Measurements from ENCODE around the gene INPP5J. TPM values are rescaled to one million over a fixed set of nuclear protein-coding genes. Genes with fewer than 3 reads are reported as not detected.

The INPP5J gene
- total RNA-seq, 2 donors from 2014 or later, result 13.3 to 26.4 TPM

DNA sequence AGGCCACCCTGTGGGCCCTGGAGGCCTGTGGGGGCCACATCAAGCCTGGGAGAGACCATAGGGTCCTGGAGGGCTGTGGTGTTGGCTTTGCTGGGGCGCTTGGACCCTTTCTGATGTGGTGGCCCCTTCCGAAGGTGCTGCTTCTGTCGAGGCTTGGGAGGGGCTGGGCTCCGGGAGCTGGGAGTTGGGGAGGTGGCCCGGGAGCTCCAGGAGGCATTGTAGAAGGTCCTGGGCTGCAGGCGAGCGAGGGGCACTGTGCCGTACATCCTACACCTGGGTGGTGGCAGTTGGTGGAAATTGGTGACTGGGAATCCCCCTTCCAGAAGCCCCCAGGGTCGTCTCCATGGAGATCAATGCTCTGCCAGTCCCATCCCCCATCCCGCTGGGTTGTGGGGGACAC, 15.0 kb downstream of the INPP5J start:
- intact Hi-C loops (cut with DNase I), result no loop called here
- no peak for ATAC-seq
- DNase-seq, result no peak

DNA sequence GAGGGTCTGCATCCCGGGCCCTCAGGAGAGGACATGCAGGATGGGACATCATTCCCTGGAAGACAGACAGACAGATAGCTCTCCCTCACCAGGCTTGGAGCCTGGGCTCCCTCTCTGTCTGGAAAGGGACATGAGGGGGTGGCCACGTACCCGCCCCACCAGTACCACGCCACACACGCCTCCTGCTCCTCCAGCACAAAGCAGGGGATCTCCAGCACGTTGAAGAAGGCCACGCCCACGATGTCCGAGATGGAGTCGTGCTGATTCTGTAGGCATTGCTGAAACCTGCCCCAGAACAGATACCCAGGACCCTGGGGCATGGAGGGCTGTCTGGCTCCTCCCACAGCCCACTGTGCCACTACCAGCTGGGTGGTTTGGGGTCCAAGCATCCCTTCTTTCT, 15.4 kb downstream of the INPP5J start:
- no peak for DNase-seq
- no peak for ATAC-seq
- intact Hi-C loops (cut with DNase I), result no loop called here

DNA sequence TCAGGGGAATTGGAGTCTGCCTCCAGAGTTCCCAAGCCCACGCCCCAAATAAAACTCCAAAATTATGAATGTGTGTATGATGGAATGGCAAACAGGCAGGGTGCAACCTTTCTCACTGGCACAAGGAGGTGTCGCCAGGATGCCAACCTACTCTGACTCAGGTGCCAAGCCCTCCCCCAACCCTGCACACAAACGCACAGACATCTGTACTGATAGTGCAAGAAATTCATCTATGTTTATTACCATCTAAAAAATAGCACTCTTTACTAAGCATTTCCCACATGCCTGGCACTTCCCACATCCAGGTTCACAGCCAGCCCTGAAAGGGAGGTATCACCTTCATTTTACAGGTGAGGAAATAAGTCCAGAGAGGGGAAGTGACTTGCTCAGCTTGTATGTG, 16.3 kb downstream of the INPP5J start:
- no peak for DNase-seq
- no peak for ATAC-seq
- intact Hi-C loops (cut with DNase I), result no loop called here

DNA sequence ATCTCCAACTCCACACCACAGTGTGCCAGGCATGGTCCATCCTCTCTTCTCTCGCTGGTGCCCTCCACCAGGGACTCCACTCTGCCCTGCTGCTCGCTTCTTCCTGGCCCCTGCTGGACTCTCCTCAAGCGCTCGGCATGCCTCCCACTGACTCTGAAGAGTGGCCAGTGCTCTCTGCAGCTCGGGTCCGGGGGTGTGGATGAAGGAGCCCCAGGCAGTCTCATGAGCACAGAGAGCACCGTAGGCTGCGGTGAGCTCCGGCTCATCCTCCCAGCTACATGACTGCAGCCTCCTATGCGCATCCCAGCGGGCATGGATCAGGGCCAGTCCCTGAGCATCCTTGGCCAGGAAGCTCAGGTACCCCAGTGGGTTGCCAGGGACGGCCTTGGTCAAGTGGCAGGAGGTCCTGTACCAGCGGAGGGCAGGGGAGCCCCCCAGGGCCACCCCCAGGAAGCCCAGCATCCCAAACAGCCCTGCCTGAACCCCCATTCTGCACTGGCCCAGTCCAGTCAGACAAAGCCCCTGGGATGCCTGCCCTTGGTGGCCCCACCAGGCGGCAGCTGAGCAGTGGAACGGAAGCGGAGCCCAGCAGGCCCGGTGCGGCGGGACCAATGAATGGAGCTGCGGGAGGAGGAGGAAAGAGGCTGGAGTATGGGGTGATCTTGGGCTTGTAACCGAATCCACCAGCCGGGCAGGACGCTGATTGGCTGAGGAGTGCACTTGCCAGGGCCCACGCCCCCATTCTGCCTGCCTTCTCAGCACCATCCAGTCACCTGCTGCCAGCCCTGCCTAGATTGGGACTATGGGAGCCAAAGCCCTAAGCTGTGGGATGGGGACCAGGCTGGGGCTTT, 17.3 kb downstream of the INPP5J start, which contains the start of gene PLA2G3:
Gene PLA2G3, minus strand, starts transcription at position 643 of the 851 bp plus-strand sequence. Its CDS starts 154 bp downstream, at position 489.
- intact Hi-C loops (cut with DNase I), result no loop called here
- DNase-seq (no peak), ATAC-seq (peak in 1 of 2 donors; percentile 20)

DNA sequence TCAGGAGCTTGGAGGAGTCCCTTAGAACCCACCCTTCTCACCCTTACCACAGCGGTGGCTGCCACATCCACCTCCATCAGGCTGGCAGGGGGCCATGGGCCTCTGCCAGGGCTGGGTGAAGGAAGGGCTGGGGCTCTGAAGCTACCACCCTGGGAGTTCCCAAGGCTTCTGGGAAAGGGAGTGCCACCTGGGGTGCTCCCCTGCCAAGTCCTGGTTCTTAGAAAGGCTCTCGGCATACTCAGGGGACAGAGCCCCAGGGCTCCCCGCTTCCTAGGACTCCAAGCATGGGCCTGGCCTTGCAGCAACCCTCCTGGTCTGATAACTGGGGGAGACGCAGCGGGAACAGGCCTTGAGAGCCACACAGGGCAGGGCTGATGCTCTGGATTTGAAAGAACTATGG, 18.0 kb downstream of the INPP5J start:
- intact Hi-C loops (cut with DNase I), result no loop called here
- no peak for DNase-seq
- ATAC-seq, result no peak

DNA sequence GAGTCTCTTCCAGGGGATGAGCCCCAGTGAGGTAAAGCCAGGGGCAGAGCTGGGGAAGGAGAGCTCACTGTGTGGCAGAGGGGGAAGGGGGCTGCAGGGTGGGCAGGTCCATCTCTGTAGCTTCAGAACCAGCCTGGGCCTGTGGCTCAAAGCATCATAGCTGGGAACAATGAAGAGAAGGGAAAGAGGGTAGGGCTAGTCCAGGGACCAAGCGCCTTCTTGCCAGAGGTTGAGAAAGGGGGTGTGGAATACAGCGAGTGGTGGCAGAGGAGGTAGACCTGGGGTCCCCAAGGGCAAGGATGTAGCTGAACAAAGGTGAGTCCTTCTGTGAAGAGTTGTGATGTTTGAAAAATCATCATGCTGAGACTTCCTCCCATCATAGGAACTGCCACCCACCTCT, 18.8 kb downstream of the INPP5J start:
- no peak for DNase-seq
- ATAC-seq, result no peak
- intact Hi-C loops (cut with DNase I), result no loop called here

DNA sequence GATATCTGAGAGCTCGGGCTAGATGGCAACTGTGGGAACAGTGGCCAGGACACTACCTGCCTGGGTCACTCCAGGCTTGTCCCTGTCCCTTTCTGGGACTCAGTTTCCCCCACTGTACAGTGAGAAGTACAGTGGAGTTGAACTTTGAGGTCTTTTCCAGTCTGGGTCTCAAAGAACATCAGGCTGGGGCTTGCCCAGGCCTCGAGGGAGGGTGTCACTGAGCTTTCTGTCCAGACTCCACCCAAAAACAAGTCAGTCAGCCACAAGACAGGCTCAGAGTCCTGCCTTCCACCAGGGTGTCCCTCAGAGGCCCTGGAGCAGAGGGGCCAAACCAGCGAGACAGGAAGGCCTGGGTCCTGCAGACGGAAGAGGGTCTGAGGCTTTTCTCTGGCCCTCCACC, 19.5 kb downstream of the INPP5J start:
- intact Hi-C loops (cut with DNase I), result no loop called here

DNA sequence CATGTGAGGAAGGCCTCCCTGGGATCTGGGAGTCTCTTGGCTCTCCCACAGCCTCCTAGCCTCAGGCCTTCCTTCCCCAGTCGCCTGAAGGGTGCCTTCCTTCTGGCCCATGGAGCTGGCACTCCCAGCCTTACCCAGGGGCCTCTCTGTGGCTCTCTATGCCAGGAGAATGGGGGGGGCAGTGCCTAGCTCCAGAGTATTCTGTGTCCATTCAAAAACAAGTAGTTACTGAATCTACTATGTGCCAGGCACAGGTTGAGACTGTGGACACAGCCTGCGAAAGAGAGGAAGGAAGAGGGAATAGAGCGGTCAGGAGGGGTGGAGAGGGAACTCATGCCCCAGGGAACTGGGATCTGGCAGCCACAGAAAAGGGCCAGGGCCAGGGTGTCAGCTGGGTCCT, 20.3 kb downstream of the INPP5J start:
- DNase-seq, result no peak
- intact Hi-C loops (cut with DNase I), result no loop called here
- ATAC-seq, result peak; percentile 15 to 42

More for the DNA sequence above, 19.5 kb downstream of the INPP5J start:
- ATAC-seq (no peak), DNase-seq (no peak)

DNA sequence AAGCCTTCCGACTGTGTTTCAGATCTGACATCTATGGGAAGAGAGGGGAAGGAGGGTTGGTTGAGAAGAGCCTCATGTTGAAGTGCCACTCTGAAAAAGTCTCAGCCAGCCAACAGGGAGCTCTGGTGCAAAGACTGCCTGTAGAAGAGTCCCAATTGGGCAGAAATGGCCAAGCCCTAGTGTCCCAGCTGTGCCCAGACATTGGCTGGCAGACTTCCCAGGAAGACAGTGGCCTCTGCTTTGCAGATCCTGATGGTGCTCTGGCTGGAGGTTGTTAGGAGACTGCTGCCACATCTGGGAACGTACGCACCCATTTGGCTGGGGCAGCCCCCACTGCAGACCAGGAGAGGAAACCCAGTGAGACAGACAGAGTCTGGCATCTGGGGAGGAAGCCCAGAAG, 20.8 kb downstream of the INPP5J start:
- intact Hi-C loops (cut with DNase I), result no loop called here
- ATAC-seq, result peak; percentile 52 to 83
- no peak for DNase-seq

DNA sequence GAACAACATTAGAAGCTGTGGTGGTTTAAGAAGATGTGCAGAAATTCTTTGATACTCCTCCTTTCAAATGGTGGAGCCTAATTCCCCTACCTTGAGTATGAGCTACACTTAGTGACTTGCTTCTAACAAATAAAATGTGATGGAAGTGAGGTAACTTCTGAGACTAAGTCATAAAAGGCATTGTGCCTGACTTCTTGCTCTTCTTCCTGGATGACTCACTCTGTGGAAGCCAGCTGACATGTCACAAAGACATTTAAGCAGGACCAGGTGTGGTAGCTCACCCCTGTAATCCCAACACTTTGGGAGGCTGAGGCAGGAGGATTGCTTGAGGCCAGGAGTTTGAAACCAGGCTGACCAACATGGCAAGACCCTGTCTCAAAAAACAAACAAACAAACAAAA, 21.5 kb downstream of the INPP5J start:
- ATAC-seq (no peak), DNase-seq (no peak)
- intact Hi-C loops (cut with DNase I), result no loop called here

DNA sequence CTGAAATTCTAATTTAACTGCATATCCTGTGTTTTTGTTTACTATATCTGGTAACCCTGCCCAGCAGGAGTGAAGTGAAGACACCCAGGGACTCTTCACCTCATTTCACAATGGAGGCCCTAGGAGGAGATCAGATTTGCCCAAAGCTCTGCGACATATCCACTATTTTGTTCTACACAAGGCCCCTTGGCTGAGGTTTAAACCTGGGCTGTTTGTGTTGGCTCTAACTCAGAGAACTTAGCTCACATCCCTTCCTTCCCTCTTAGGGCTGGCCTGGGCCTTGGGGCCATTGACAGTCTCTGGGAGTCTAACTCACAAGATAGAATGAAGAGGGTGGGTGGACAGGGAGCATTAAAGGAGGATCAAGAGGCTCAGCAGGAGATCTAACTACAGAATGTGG, 25.7 kb downstream of the INPP5J start:
- intact Hi-C loops (cut with DNase I), result loop anchor here (1.0 to 5.0 kb wide), 4 partner anchors 41 to 200 kb away; partner anchors contain the start of gene SELENOM (in 2 of the 2)
- DNase-seq, result no peak

DNA sequence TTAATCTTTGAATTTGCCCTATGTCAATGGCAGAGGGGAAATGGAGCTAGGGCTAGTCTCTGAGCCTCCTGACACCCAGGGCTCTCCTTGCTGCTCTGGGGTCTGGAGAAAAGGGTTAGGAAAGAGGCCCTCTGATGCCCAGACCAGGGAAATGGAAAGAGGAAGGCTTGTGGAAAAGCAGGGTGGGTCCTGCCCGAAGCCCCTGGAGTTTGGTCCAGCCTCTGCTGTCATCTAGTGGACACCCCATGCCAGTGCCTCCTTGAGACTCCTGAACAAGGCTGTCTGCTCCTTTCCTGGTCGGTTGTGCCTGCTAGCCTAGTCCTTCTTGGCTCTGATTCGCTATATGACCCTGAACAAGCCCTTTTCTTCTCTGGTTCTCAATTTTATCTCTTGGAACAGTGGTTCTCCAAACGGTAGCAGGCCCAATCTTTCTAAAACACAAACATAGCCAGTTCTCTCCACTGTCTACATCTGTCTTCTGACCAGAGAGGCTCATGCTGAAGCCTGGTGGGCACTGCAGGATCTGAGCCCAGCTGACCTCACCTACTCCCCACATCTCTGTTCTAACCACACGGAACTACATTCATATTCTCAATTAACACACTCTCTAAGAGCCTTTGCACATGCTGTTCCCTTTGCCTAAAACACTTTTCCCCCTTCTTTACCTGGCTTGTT, 26.3 kb downstream of the INPP5J start:
- peak; percentile 82 for DNase-seq
- intact Hi-C loops (cut with DNase I), result loop anchor here (1.0 to 5.0 kb wide), 4 partner anchors 42 to 200 kb away; partner anchors contain the start of gene SELENOM (in 2 of the 2)
- peak; percentile 97 for ATAC-seq

More for the DNA sequence above, 25.7 kb downstream of the INPP5J start:
- ATAC-seq, result peak; percentile 70 to 77

DNA sequence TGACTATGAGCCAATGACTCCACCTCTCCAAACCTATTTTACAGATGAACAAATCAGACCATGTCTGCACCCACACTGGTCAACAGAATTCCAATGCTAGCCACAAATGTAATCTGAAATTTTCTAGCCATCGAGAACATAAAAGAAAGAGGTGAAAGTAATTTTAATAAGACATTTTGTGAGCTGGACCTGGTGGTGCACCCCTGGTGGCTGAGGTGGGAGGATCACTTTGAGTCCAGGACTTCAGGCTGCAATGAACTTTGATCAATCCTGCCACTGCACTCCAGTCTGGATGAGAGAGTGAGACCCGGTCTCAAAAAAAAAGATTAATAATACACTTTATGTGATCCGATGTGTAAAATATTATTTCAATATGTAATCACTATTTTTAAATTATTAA, 27.8 kb downstream of the INPP5J start:
- intact Hi-C loops (cut with DNase I), result loop anchor here in 1 of 2 donors (10.0 kb wide), 2 partner anchors 66 to 206 kb away; partner anchors contain the start of gene SMTN
- ATAC-seq (no peak), DNase-seq (no peak)

DNA sequence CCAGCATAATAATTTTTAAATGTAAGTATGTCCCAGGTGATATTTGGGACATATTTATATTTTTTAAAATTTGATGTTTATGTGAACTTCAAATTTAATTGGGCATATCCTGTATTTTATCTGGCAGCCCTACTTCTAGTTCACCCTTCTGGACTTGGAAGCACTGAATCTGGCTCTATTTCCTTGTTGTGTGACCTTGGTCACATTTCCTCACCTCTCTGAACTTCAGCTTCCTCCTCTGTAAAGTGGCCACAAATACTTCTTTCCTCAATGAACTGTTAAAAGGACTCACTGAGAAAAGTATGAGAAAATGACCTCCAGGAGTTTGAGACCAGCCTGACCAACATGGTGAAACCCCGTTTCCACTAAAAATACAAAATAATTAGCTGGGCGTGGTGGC, 29.1 kb downstream of the INPP5J start:
- ATAC-seq (no peak), DNase-seq (no peak)
- intact Hi-C loops (cut with DNase I), result loop anchor here in 1 of 2 donors (10.0 kb wide), 2 partner anchors 67 to 207 kb away; partner anchors contain the start of gene SMTN

DNA sequence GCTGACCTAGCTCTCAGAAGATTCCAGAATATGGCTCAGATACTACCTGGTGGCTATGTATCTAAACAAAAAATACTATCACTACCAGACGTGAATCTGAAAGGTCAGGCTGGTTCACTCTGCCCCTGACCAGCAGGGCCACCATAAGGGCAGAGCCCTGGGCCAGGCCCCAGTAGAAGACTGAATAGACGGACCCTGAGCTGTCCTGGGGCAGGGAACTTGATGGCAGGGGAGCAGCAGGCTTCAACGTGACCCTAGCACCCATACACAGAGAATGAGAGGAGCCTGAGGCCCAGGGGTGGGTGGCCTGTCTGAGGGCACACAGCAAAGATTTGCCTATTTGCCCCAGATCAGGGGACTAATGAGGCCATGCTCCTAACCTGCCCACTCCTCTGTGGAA, 30.6 kb downstream of the INPP5J start:
- intact Hi-C loops (cut with DNase I), result loop anchor here in 1 of 2 donors (10.0 kb wide), 2 partner anchors 69 to 209 kb away; partner anchors contain the start of gene SMTN

DNA sequence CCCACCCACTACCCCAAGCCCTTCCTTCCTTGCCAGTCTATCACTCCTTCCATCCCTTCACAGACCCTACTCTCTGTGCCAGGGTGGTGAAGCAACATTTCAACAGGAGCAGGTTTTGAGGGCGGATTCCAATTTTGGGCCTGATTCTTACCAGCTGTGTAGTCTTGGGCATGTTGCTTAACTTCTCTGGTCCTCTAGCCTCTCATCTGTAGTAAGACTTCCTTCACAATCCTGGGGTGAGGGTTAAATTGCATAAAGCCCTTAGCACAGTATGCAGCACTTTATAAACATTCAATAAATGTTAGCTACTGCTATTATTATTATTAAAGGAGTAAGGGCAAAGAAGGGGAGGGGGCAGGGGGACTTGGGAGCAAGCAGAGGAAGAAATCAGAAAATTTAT, 32.2 kb downstream of the INPP5J start:
- DNase-seq (no peak), ATAC-seq (no peak)
- intact Hi-C loops (cut with DNase I), result loop anchor here in 1 of 2 donors (10.0 kb wide), 2 partner anchors 70 to 210 kb away; partner anchors contain the start of gene SMTN

More for the DNA sequence above, 30.6 kb downstream of the INPP5J start:
- DNase-seq, result no peak
- ATAC-seq, result no peak

DNA sequence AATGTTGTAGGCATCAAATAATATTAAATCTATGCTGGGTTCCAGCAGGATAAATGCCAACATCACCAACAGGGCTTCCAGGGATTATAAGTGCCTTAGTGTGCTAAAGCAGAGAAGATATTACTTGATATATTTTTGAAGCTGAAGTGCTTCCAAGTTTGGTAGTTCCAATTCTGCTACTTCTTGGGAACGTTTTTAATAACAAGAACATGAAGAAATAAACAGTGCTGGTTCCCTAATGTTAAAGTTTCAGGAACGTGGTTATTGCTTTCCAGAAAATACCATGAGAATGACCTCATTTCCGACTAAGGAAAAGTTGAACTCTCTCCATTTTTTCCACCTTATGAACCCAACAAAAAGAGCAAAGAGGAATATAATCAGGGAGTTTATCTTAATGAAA, 32.7 kb downstream of the INPP5J start:
- ATAC-seq (no peak), DNase-seq (no peak)
- intact Hi-C loops (cut with DNase I), result loop anchor here in 1 of 2 donors (10.0 kb wide), 2 partner anchors 71 to 211 kb away; partner anchors contain the start of gene SMTN

DNA sequence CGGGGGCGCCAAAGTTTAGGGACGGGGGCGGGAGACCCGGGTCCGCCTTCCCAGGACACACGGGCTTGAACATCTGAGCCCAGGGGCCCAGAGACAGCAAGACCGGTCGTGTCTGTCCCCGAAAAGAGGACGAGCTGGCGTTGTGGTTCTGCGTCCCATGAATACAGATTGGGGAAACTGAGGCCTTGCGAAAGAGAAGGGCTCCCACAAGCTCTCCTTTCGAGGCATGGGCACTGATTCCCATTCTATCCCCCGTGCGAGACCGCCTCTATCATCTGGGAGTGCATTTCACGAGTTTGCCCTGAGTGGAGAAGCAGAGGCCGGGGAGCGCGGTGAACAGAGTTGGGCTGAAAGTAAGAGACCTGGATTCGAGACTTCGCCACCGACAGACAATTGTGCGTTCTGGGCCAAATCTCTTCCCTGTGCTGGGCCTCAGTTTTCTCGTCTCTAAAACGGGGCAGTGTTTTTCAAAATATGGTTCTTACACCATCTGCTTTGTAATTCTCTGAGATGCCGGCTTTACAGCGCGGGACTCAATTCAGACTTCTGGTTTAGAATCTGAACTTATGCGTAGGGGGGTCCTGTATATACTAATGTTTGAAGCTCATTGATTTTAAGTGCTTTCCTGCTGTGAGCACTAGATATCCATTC, 37.7 kb downstream of the INPP5J start:
- DNase-seq (peak; percentile 30), ATAC-seq (peak; percentile 61 to 70)
- intact Hi-C loops (cut with DNase I), result no loop called here

DNA sequence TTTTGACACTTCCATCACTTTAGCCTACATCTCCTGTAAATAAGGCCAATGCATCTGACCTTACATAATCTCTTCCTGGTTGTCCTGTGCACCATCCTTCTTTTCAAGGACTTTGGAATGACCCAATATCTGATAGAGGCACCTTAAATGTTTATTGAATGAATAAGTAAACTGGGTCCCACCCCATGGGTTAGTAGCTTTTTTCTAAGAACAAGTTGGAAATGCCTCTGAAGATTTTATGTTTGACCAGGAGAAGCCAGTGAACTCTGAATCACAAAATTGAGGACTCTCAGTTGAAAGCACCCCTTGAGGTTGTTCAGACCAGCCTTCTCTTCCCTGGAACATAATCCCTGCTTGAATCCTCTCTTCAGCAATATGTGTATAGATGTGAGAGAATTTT, 38.6 kb downstream of the INPP5J start:
- intact Hi-C loops (cut with DNase I), result no loop called here
- DNase-seq (no peak), ATAC-seq (no peak)
